K562 (cell line): ENCODE data around the gene DGCR8. TPM values are rescaled to one million over a fixed set of nuclear protein-coding genes. Genes with fewer than 3 reads are reported as not detected.
A peak's percentile ranks its signal among the peaks of the same experiment; 100 is the strongest.

Source experiments
- ATAC-seq: fragments of 200-7000 bp; cut with Tn5 transposase; 3 replicates; pipeline ENCODE4 v1.9.1; 2020; ENCODE audit warnings: moderate library complexity
- BruUV-seq: library from RNA; stranded (reverse); fragments of 400-500 nt; replicated peaks from 2 replicates; lab custom pipeline; 2021; lab: Mats Ljungman, UMichigan
- CTCF ChIA-PET: fragments of 300-600 bp; formaldehyde crosslinking; extraction: SDS; loops from one replicate; lab custom pipeline; 2021; ENCODE audit warnings: low intra/inter-chr PET ratio; lab: Yijun Ruan, JAX
- POLR2A ChIA-PET: fragments of 300-600, 350-650 bp; sonication (Branson Sonifier 250); formaldehyde crosslinking; extraction: SDS; loops from one replicate; lab custom pipeline; 2021; ENCODE audit warnings: antibody characterized with exemption, inconsistent platforms; lab: Yijun Ruan, JAX
- DNase-seq, 4 experiments: peaks; one replicate each; pipeline versions ENCODE4 v3.0.0 to v3.0.0-alpha.2; 2011 to 2018; ENCODE audit warnings: low spot score in 3 of 4, mixed read lengths in 3 of 4; ENCODE audit errors: extremely low read depth in 1 of 4
- FAIRE-seq: peaks from 2 replicates; lab custom pipeline; 2011; peaks lifted over from hg19 to GRCh38; lab: Jason Lieb, UNC
- H2AFZ ChIP-seq: 2 replicates; pipeline ENCODE4 v1.6.0; 2011; ENCODE audit warnings: low read depth, low read length, control low read depth, inconsistent platforms
- H3K27ac ChIP-seq: fragments of 200-600 bp; 3 replicates; pipeline ENCODE4 v1.8.0; 2011; ENCODE audit warnings: low read depth, mild to moderate bottlenecking, control low read depth, inconsistent platforms, low read length, moderate library complexity, mixed read lengths; ENCODE audit errors: extremely low read depth
- H3K27me3 ChIP-seq, 2 experiments: fragments of 300-600 bp in 1 of 2; 2 replicates in 1 of 2; 3 replicates in 1 of 2; pipeline versions ENCODE4 v1.6.0 to v1.8.0; 2011; ENCODE audit warnings: inconsistent platforms in 2 of 2, low read length in 2 of 2, mild to moderate bottlenecking in 1 of 2, mixed read lengths in 1 of 2, moderate library complexity in 1 of 2; ENCODE audit not compliant: control insufficient read depth in 2 of 2, insufficient read depth in 2 of 2
- H3K36me3 ChIP-seq: fragments of 300-600 bp; 3 replicates; pipeline ENCODE4 v1.8.0; 2011; ENCODE audit warnings: mild to moderate bottlenecking, low read length, inconsistent platforms; ENCODE audit not compliant: control insufficient read depth, insufficient read depth
- H3K4me1 ChIP-seq, 2 experiments: fragments of 200-600 bp in 1 of 2; replicated peaks in 1 of 2; 2 replicates in 1 of 2; 3 replicates in 1 of 2; pipeline versions ENCODE4 v1.5.1 to v1.8.0; 2011; ENCODE audit warnings: inconsistent platforms in 2 of 2, low read length in 2 of 2, mild to moderate bottlenecking in 1 of 2, mixed read lengths in 1 of 2, moderate library complexity in 1 of 2; ENCODE audit not compliant: control insufficient read depth in 2 of 2, insufficient read depth in 2 of 2
- H3K4me2 ChIP-seq: 2 replicates; pipeline ENCODE4 v1.6.1; 2011; ENCODE audit warnings: low read length, control low read depth, inconsistent platforms, mixed read lengths; ENCODE audit not compliant: insufficient read depth
- H3K4me3 ChIP-seq: fragments of 200-600 bp; sonication (generic), shearing (Covaris generic); 2 replicates; pipeline ENCODE4 v1.5.1; 2016; ENCODE audit warnings: control low read depth, inconsistent platforms
- H3K79me2 ChIP-seq: fragments of 200-600 bp; 3 replicates; pipeline ENCODE4 v1.8.0; 2011; ENCODE audit warnings: low read length, inconsistent platforms; ENCODE audit not compliant: control insufficient read depth, insufficient read depth
- H3K9ac ChIP-seq, 2 experiments: 2 replicates each; pipeline versions ENCODE4 v1.6.0 to v1.6.1; 2011; ENCODE audit warnings: low read depth in 2 of 2, low read length in 2 of 2, control low read depth in 1 of 2, inconsistent platforms in 1 of 2, mild to moderate bottlenecking in 1 of 2, mixed read lengths in 1 of 2; ENCODE audit not compliant: insufficient read depth in 1 of 2
- H3K9me1 ChIP-seq: one replicate; pipeline ENCODE4 v1.6.0; 2011; ENCODE audit warnings: inconsistent platforms, mild to moderate bottlenecking, low read length, moderate library complexity; ENCODE audit not compliant: control insufficient read depth, insufficient read depth
- H3K9me3 ChIP-seq: replicated peaks from 2 replicates; pipeline ENCODE4 v1.5.1; 2011; ENCODE audit warnings: low read depth, low read length, inconsistent platforms; ENCODE audit not compliant: control insufficient read depth, insufficient read depth
- H4K20me1 ChIP-seq: replicated peaks from 2 replicates; pipeline ENCODE4 v1.6.1; 2011; ENCODE audit warnings: low read length, inconsistent platforms, mixed read lengths; ENCODE audit not compliant: control insufficient read depth, insufficient read depth
- CEBPG ChIP-seq, 3 experiments: fragments of 200-800 bp in 1 of 3; sonication (Bioruptor generic) in 1 of 3; sonication (generic) in 1 of 3; formaldehyde crosslinking in 1 of 3; IDR thresholded peaks in 2 of 3; conservative IDR thresholded peaks in 1 of 3; 2 replicates each; pipeline versions ENCODE4 v1.6.1 to v1.8.0; 2016 to 2022; ENCODE audit warnings: missing compliant biosample characterization in 2 of 3, missing genetic modification characterization in 2 of 3, mild to moderate bottlenecking in 1 of 3, missing genetic modification reagents in 1 of 3
- ELF2 ChIP-seq: fragments of 250-450 bp; sonication (Bioruptor Pico); IDR thresholded peaks from 2 replicates; pipeline ENCODE4 v1.5.0; 2021; ENCODE audit warnings: mild to moderate bottlenecking
- GTF2A2 ChIP-seq: IDR thresholded peaks from 2 replicates; pipeline ENCODE4 v1.6.1; 2016; ENCODE audit warnings: mild to moderate bottlenecking, missing genetic modification characterization, missing compliant biosample characterization
- HINFP ChIP-seq: fragments of 450-650 bp; conservative IDR thresholded peaks from 2 replicates; pipeline ENCODE4 v1.6.1; 2016; ENCODE audit warnings: missing genetic modification characterization, low read depth, mild to moderate bottlenecking, control low read depth, missing compliant biosample characterization
- KDM2B ChIP-seq: fragments of 250-450 bp; sonication (Bioruptor Pico); IDR thresholded peaks from 2 replicates; pipeline ENCODE4 v1.8.0; 2021; ENCODE audit warnings: mild to moderate bottlenecking, moderate library complexity
- MAFG ChIP-seq: fragments of 450-650 bp; conservative IDR thresholded peaks from 2 replicates; pipeline ENCODE4 v1.6.1; 2016; ENCODE audit warnings: missing genetic modification characterization, missing compliant biosample characterization
- MAFK ChIP-seq: IDR thresholded peaks from 2 replicates; pipeline ENCODE4 v1.6.1; 2011; ENCODE audit warnings: low read length, improper control_type of control experiment
- NRF1 ChIP-seq, 2 experiments: fragments of 450-650 bp; IDR thresholded peaks in 1 of 2; conservative IDR thresholded peaks in 1 of 2; 2 replicates each; pipeline ENCODE4 v1.6.1; 2014; ENCODE audit warnings: mild to moderate bottlenecking in 2 of 2
- PHB ChIP-seq: fragments of 250-450 bp; sonication (Bioruptor Pico); IDR thresholded peaks from 2 replicates; pipeline ENCODE4 v1.5.0; 2021
- PYGO2 ChIP-seq: fragments of 450-650 bp; IDR thresholded peaks from 2 replicates; pipeline ENCODE4 v1.6.1; 2016; ENCODE audit warnings: mild to moderate bottlenecking, missing genetic modification characterization, moderate library complexity, missing compliant biosample characterization
- RBM14 ChIP-seq: fragments of 200-400 bp; formaldehyde crosslinking; IDR thresholded peaks from 2 replicates; pipeline ENCODE4 v1.6.1; 2018; ENCODE audit warnings: low read depth, mild to moderate bottlenecking, low read length, moderate library complexity, borderline replicate concordance; ENCODE audit not compliant: insufficient read depth
- SAP30 ChIP-seq: fragments of 200-600 bp; sonication (generic); IDR thresholded peaks from 2 replicates; pipeline ENCODE4 v1.6.1; 2012; ENCODE audit warnings: borderline replicate concordance, low read depth, mild to moderate bottlenecking, moderate library complexity, low read length, control low read depth, inconsistent platforms; ENCODE audit not compliant: insufficient read depth, poor library complexity, severe bottlenecking
- SIN3A ChIP-seq, 2 experiments: fragments of 150-350 bp in 1 of 2; IDR thresholded peaks; 2 replicates each; pipeline ENCODE4 v1.6.1; 2011 to 2016; ENCODE audit warnings: borderline replicate concordance in 2 of 2, low read depth in 2 of 2, low read length in 2 of 2, mild to moderate bottlenecking in 2 of 2, moderate library complexity in 2 of 2; ENCODE audit not compliant: control insufficient read depth in 1 of 2
- TAF9B ChIP-seq: fragments of 450-650 bp; IDR thresholded peaks from 2 replicates; pipeline ENCODE4 v1.6.1; 2018; ENCODE audit warnings: mild to moderate bottlenecking; ENCODE audit not compliant: partially characterized antibody
- VEZF1 ChIP-seq: fragments of 200-800 bp; sonication (Bioruptor generic); IDR thresholded peaks from 2 replicates; pipeline ENCODE4 v1.6.1; 2017; ENCODE audit warnings: missing genetic modification characterization, missing compliant biosample characterization
- ZNF449 ChIP-seq: fragments of 250-450 bp; sonication (Bioruptor Pico); IDR thresholded peaks from 2 replicates; pipeline ENCODE4 v1.8.0; 2022; ENCODE audit warnings: moderate library complexity, mild to moderate bottlenecking, inconsistent platforms
- WGBS: fragments of 100-300 bp; shearing (Covaris generic); methylation state at CpG from one replicate; pipeline ENCODE4 v1.1.6; 2016; ENCODE audit warnings: low coverage, mixed read lengths; ENCODE audit not compliant: insufficient coverage; ENCODE audit errors: missing lambda C conversion rate; 5-methylcytosine and 5-hydroxymethylcytosine counted together
- in situ Hi-C: fragments of 300-500 bp; cut with MboI; formaldehyde crosslinking; loops from 4 replicates; pipeline ENCODE4 v1.15.0; 2018; ENCODE audit warnings: inconsistent platforms, mixed read lengths
- intact Hi-C: fragments of 100-400 bp; cut with micrococcal nuclease; formaldehyde crosslinking; loops from 2 replicates; pipeline ENCODE4 v1.14.2; 2022
- polyA plus RNA-seq, 8 experiments: library from polyadenylated mRNA; depleted of rRNA in 4 of 8; stranded (reverse) in 5 of 8; unstranded in 3 of 8; fragments of >200 nt; fragmentation: Nextera tagmentation in 2 of 8; fragmentation: Illumina TruSeq in 1 of 8; extraction: Ambion mirVana in 2 of 8; extraction: Trizol in 1 of 8; gene quantifications; 2 replicates each; pipeline versions ENCODE4 v1.2.1 to v1.2.3, GENCODE V29; 2011 to 2014; ENCODE audit warnings: inconsistent platforms in 1 of 8, missing spikeins in 1 of 8
- total RNA-seq, 7 experiments: library from RNA; depleted of rRNA in 6 of 7; stranded (reverse); fragments of >200 nt in 6 of 7; fragmentation: Illumina TruSeq in 2 of 7; extraction: Trizol in 2 of 7; gene quantifications; 2 replicates each; pipeline versions ENCODE4 v1.2.1 to v1.2.3, GENCODE V29; 2011 to 2021; ENCODE audit warnings: low replicate concordance in 1 of 7

Gene DGCR8
- total and polyA plus RNA-seq, 9 of the 15 experiments (the other 6 are each of a cell fraction or from before 2014, with no cell fraction given): 5.9 to 144 (median 80.1) TPM

- H2AFZ ChIP-seq: peak overlapping the region; percentile 25
- H3K4me2 ChIP-seq: peak overlapping the region; percentile 95
- in situ Hi-C loops: no loop called here
- no peaks in the 10 kb centered on the region for H3K9me3 ChIP-seq
- peaks cover 51 to 71% of the 10 kb centered on the region in 2 experiments for H3K4me1 ChIP-seq
- H3K27me3 ChIP-seq: no peaks in the 10 kb centered on the region
- peaks cover 39% of the 10 kb centered on the region for H3K36me3 ChIP-seq
- H3K27ac ChIP-seq: peak overlapping the region; percentile 78
- ATAC-seq (peak; percentile 73), FAIRE-seq (no peak), DNase-seq (peak; percentile 96 to 100 (median 99))
- CTCF ChIA-PET: interaction anchor here (0.8 kb wide), 1 partner anchor 19 kb away, joined by 4 read pairs; no protein-coding TSS in a partner anchor
- peak overlapping the region; percentile 67 for H3K4me3 ChIP-seq
- WGBS: under 1% methylated on average over 34 of the region's 34 CpGs
- peak overlapping the region; percentile 85 to 96 for H3K9ac ChIP-seq
- no TSS peak for BruUV-seq
- intact Hi-C loops: loop anchor here (1.0 to 2.0 kb wide), 3 partner anchors 22 to 55 kb away; partner anchors contain the start of gene TRMT2A
- POLR2A ChIA-PET: interaction anchor here (0.7 to 10.4 kb wide), 18 partner anchors 9 to 307 kb away, joined by 3 to 145 read pairs (median 4); partner anchors contain the start of genes TANGO2 and TRMT2A
- peaks cover 55% of the 10 kb centered on the region for H3K79me2 ChIP-seq
- peaks cover 33% of the 10 kb centered on the region for H4K20me1 ChIP-seq
- peaks cover 16% of the 10 kb centered on the region for H3K9me1 ChIP-seq
- TF ChIP-seq MAFK (0 out of 2 replicates have a peak, but pooled peaks have one; percentile 1), NRF1 (conservative IDR thresholded peaks at IDR 0.05 in 1 of 2, IDR thresholded peaks at IDR 0.05 in 1 of 2) (no peak), RBM14 (no peak), ZNF449 (CRISPR knock-in tag) (no peak), HINFP (0 out of 2 replicates have a peak, but pooled peaks have one; percentile 23), VEZF1 (CRISPR knock-in tag) (no peak), SAP30 (peak; percentile 91), TAF9B (no peak), GTF2A2 (tag) (peak; percentile 78), PYGO2 (0 out of 2 replicates have a peak, but pooled peaks have one; percentile 49), KDM2B (no peak), ELF2 (CRISPR knock-in tag) (0 out of 2 replicates have a peak, but pooled peaks have one; percentile 69), SIN3A (IDR thresholded peaks at IDR 0.05; ENCODE audit: borderline replicate concordance in 2 of 2, control insufficient read depth in 1 of 2, low read depth in 2 of 2, low read length in 2 of 2) (peak in 1 of 2 experiments; percentile 91; a peak in 1 of 4 replicates), MAFG (no peak), CEBPG (CRISPR knock-in tag; IDR thresholded peaks at IDR 0.05) (no peak), CEBPG (tag; conservative IDR thresholded peaks at IDR 0.05 in 1 of 2, IDR thresholded peaks at IDR 0.05 in 1 of 2) (peak in 1 of 2 experiments; percentile 85; a peak in 2 of 4 replicates), PHB (CRISPR knock-in tag) (0 out of 2 replicates have a peak, but pooled peaks have one; percentile 41)
Measured at GRCh38 chr22:20080445-20080775, 369 bp downstream of the DGCR8 start.
